ENCODE measurements around the gene PEBP1.

- TF ChIP-seq, protein P1, sequence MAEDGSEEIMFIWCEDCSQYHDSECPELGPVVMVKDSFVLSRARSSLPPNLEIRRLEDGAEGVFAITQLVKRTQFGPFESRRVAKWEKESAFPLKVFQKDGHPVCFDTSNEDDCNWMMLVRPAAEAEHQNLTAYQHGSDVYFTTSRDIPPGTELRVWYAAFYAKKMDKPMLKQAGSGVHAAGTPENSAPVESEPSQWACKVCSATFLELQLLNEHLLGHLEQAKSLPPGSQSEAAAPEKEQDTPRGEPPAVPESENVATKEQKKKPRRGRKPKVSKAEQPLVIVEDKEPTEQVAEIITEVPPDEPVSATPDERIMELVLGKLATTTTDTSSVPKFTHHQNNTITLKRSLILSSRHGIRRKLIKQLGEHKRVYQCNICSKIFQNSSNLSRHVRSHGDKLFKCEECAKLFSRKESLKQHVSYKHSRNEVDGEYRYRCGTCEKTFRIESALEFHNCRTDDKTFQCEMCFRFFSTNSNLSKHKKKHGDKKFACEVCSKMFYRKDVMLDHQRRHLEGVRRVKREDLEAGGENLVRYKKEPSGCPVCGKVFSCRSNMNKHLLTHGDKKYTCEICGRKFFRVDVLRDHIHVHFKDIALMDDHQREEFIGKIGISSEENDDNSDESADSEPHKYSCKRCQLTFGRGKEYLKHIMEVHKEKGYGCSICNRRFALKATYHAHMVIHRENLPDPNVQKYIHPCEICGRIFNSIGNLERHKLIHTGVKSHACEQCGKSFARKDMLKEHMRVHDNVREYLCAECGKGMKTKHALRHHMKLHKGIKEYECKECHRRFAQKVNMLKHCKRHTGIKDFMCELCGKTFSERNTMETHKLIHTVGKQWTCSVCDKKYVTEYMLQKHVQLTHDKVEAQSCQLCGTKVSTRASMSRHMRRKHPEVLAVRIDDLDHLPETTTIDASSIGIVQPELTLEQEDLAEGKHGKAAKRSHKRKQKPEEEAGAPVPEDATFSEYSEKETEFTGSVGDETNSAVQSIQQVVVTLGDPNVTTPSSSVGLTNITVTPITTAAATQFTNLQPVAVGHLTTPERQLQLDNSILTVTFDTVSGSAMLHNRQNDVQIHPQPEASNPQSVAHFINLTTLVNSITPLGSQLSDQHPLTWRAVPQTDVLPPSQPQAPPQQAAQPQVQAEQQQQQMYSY (CRISPR knock-in tag; IDR thresholded peaks at IDR 0.05): no peak
- TF ChIP-seq POLR2AphosphoS5 (IDR thresholded peaks at IDR 0.05; ENCODE audit: low read length) (no peak), MEF2A (IDR thresholded peaks at IDR 0.05; ENCODE audit: insufficient read depth, low read depth, low read length) (no peak), ZNF217 (IDR thresholded peaks at IDR 0.05) (no peak), TCF7 (IDR thresholded peaks at IDR 0.05; ENCODE audit: borderline replicate concordance) (no peak), POLR2A (IDR thresholded peaks at IDR 0.05; ENCODE audit: low read depth, low read length) (no peak), MAX (IDR thresholded peaks at IDR 0.05; ENCODE audit: low read depth, low read length) (no peak), NR2C2 (IDR thresholded peaks at IDR 0.05; ENCODE audit: borderline replicate concordance, control insufficient read depth, insufficient read length, low read depth) (no peak), SMAD1 (IDR thresholded peaks at IDR 0.05; ENCODE audit: low read depth, partially characterized antibody) (no peak), RFX5 (IDR thresholded peaks at IDR 0.05; ENCODE audit: low read depth, low read length) (no peak)
- TF ChIP-seq, protein P2, sequence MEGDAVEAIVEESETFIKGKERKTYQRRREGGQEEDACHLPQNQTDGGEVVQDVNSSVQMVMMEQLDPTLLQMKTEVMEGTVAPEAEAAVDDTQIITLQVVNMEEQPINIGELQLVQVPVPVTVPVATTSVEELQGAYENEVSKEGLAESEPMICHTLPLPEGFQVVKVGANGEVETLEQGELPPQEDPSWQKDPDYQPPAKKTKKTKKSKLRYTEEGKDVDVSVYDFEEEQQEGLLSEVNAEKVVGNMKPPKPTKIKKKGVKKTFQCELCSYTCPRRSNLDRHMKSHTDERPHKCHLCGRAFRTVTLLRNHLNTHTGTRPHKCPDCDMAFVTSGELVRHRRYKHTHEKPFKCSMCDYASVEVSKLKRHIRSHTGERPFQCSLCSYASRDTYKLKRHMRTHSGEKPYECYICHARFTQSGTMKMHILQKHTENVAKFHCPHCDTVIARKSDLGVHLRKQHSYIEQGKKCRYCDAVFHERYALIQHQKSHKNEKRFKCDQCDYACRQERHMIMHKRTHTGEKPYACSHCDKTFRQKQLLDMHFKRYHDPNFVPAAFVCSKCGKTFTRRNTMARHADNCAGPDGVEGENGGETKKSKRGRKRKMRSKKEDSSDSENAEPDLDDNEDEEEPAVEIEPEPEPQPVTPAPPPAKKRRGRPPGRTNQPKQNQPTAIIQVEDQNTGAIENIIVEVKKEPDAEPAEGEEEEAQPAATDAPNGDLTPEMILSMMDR (IDR thresholded peaks at IDR 0.05 in 2 of 3, conservative IDR thresholded peaks at IDR 0.05 in 1 of 3; ENCODE audit: control insufficient read depth in 2 of 3, extremely low read depth in 1 of 3, insufficient read depth in 1 of 3, low read depth in 3 of 3, low read length in 3 of 3): no peak
Observed at GRCh38 chr12:118103201-118103600, 32.7 kb upstream of the PEBP1 start.

Data from GM12878 (cell line).